Stimulated activated CD8-positive, alpha-beta memory T cell treated with anti-CD3 and anti-CD28 coated beads, Interleukin-7, amount 100 ng/mL, for 48 hours (primary cell): Measurements from ENCODE around the gene NDUFV1.
"Not testable (repeated sequence)": the region's sequence is repeated elsewhere in the genome, so short reads cannot be mapped to it uniquely, and the experiment has no call there.

Experiments used
- DNase-seq, 2 donors: peaks; one replicate each; pipeline ENCODE4 v3.0.0-alpha.2; 2020; ENCODE audit warnings: low read depth in 1 of 2; ENCODE audit errors: extremely low read depth in 1 of 2

Gene NDUFV1

DNA sequence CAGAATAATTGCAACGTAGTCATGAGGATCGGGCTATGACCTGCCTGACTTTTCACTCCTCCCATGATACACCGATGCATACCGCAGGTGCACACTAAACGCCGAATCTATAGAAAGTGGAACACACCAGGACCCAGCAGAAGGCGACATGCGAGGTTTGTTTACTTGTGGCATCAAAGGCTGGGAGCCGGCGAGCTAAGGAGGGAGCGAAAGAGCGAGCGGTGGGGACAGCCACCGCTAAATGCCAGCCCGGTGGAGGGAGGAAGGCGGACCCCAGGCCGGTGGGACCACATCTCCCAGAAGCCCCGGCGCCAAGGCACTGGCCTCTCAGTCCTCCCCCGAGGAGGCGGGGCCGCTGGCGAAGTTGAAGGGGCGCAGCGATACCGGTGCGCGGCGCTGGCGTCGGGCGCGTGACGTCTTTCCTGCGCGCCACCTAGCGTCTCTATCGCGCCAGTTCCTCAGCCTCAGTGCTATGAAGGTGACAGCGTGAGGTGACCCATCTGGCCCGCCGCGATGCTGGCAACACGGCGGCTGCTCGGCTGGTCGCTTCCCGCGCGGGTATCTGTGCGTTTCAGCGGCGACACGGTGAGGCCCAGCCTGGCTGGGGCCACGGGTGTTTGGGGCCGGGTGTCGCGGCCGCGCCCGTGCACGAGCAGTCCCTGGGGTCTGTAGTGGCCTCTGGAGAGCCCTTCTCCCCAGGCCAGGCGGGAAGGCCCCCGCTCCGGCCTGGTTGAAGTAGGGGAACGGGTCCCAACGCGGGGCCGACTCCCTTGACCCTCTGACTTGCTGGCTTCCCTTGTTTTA is at the start of gene NDUFV1:
Gene NDUFV1 (plus strand): TSS at position 445 of the 804 bp plus-strand sequence. CDS start 69 bp downstream, at position 514.
- DNase-seq: peak; percentile 92 to 96

- no peak for DNase-seq
Measured at GRCh38 chr11:67558084-67558772, 48.5 kb upstream of the NDUFV1 start.

DNA sequence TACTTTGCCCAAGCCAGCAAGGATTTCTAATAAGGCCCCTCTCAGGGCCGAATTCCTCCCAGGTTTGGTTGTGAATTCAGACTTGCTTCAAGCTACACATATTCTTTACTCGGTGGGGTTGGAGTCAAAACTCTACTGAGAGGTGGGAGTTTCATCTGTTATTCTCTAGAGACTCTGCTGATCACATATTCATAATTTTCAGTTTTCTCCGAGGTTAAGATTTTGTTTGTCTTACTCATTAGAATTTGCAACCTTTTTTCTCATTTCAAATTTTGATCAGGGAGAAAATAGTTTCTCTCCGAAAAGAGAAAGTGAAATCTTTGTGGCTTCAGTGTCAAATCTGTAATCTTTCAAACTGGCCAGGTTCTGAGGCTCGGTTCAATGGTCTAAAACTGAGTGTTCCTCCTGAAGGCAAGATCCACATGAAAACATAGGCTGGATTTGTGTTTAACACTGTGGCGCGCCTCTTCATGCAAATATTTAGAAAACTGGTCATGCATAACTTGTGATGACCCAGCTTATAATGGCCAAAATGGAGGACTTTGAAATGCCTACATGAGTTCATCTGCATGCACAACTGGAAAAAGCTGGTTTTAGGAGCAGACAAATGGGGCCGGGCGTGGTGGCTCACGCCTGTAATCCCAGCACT is 44.6 kb upstream of the NDUFV1 start:
- DNase-seq: no peak

DNA sequence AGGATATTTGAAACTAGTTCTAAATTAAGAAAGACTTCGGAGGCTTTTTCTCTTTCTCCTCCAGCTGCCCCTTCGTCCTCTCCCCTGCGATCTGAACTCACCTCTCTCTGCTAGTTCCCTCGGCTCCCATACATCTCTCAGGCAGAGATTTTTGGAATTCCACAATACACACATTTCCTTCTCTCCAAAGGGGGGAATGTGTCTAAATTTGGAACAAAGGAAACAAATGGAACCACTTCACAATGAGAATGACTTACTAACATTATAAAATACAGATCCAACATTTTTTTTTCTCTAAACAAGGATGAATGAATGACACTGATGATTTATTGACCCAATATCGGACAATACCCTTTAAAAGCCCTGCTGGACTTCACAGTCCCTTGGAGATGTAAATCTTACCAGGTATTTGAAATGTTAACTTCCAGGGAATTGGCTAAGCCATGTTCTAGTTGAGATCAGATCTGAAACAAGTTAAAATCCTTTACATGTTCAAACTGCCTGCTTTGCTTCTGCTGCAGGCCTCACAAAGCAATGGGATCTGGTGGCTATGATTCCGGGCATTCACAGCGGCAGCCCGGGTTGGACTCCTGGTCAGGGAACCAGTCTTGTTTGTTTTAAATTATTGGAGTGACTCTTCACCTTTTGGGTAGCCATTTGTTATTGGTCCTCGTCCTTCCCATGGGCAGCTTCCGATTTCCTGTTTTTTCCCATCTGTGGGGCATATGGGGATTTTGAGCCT is 43.6 kb upstream of the NDUFV1 start:
- DNase-seq: no peak

GRCh38 chr11:67563705-67564114 is 43.0 kb upstream of the NDUFV1 start:
- not testable (repeated sequence) for DNase-seq

GRCh38 chr11:67564230-67564629 is 42.5 kb upstream of the NDUFV1 start:
- no peak for DNase-seq

GRCh38 chr11:67571443-67571842 is 35.3 kb upstream of the NDUFV1 start:
- DNase-seq: no peak

DNA sequence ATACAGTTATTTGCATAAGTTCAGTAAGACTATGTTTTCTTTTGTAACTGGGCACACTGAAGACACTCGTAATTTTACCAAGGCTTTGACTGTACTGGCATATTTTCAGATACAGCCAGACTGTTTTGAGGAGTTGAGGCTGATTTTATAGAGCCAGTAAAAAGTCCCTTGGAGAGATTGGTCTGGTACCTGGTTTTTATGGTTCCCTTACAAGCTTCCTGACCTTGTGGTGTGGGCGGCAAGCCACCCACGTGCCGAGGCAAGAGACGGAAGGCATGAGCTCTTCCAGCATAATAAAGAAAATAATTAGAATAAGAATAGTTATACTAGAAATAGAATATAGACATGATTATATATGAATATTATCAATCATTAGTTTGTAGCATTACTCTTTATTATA is 34.4 kb upstream of the NDUFV1 start:
- no peak for DNase-seq

DNA sequence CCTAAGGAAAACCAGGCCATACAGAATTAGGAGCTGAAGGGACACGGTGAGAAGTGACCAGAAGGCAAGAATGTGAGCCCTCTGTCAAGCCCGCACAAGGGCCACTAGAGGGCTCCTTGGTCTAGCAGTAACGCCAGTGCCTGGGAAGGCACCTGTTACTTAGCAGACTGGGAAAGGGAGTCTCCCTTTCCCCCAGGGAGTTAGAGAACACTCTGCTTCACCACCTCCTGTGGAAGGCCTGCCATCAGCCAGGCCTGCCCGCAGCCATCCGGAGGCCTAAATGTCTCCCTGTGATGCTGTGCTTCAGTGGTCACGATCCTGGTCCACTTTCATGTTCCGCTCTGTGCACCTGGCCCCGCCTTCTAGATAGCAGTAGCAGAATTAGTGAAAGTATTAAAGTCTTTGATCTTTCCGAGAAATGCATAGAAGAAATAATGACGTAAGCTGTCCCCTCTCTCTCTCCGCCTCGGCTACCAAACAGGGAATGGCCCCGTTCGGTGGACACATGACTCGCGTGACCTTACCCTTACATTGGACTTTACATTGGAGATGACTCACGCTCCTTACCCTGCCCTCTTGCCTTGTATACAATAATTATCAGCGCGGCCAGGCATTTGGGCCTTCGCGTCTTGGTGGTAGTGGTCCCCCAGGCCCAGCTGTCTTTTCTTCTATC is 33.9 kb upstream of the NDUFV1 start:
- no peak for DNase-seq

DNA sequence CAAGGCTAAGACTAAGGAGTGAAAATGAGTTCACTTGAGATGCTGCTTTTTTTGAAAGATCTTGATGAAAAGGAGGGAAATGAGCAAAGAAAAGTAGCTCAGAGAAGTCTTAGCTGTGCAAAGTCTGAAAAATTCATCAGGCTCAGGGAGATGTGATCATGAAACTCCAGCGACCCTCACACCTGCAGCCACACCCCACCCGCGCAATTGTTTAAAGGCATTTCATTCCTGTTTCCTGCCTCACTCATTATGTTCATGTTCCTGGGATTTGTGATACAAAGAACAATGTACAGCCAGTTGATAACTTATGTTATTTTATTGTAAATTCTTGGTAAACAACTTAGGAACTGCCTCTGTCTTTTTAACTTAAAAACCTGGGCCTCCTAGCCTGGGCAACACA is 31.8 kb upstream of the NDUFV1 start:
- DNase-seq: no peak

- no peak for DNase-seq
Measured at GRCh38 chr11:67576735-67577475, 29.8 kb upstream of the NDUFV1 start.

- no peak for DNase-seq
Measured at GRCh38 chr11:67577951-67578350, 28.8 kb upstream of the NDUFV1 start.

GRCh38 chr11:67581469-67581868 is 25.3 kb upstream of the NDUFV1 start:
- DNase-seq: no peak

GRCh38 chr11:67582011-67582410 is 24.7 kb upstream of the NDUFV1 start:
- no peak for DNase-seq

DNA sequence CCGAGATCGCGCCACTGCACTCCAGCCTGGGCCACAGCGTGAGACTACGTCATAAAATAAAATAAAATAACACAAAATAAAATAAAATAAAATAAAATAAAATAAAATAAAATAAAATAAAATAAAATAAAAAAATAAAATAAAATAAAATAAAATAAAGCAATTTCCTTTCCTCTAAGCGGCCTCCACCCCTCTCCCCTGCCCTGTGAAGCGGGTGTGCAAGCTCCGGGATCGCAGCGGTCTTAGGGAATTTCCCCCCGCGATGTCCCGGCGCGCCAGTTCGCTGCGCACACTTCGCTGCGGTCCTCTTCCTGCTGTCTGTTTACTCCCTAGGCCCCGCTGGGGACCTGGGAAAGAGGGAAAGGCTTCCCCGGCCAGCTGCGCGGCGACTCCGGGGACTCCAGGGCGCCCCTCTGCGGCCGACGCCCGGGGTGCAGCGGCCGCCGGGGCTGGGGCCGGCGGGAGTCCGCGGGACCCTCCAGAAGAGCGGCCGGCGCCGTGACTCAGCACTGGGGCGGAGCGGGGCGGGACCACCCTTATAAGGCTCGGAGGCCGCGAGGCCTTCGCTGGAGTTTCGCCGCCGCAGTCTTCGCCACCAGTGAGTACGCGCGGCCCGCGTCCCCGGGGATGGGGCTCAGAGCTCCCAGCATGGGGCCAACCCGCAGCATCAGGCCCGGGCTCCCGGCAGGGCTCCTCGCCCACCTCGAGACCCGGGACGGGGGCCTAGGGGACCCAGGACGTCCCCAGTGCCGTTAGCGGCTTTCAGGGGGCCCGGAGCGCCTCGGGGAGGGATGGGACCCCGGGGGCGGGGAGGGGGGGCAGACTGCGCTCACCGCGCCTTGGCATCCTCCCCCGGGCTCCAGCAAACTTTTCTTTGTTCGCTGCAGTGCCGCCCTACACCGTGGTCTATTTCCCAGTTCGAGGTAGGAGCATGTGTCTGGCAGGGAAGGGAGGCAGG is 23.2 kb upstream of the NDUFV1 start, which contains the start of gene GSTP1:
Gene GSTP1 (plus strand): TSS at position 566 of the 958 bp plus-strand sequence. CDS start 32 bp downstream, at position 598.
- DNase-seq: peak; percentile 70 to 75

DNA sequence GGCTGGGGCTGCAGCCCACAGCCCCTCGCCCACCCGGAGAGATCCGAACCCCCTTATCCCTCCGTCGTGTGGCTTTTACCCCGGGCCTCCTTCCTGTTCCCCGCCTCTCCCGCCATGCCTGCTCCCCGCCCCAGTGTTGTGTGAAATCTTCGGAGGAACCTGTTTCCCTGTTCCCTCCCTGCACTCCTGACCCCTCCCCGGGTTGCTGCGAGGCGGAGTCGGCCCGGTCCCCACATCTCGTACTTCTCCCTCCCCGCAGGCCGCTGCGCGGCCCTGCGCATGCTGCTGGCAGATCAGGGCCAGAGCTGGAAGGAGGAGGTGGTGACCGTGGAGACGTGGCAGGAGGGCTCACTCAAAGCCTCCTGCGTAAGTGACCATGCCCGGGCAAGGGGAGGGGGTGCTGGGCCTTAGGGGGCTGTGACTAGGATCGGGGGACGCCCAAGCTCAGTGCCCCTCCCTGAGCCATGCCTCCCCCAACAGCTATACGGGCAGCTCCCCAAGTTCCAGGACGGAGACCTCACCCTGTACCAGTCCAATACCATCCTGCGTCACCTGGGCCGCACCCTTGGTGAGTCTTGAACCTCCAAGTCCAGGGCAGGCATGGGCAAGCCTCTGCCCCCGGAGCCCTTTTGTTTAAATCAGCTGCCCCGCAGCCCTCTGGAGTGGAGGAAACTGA is 22.4 kb upstream of the NDUFV1 start:
- no peak for DNase-seq

GRCh38 chr11:67584881-67585873 is 21.6 kb upstream of the NDUFV1 start:
- no peak for DNase-seq
